OCI-M1 (cell line): ENCODE data around the gene TTLL7.
"Not testable (repeated sequence)": the region's sequence is repeated elsewhere in the genome, so short reads cannot be mapped to it uniquely, and the experiment has no call there.

Experiments used
- DNase-seq: peaks from one replicate; lab custom pipeline; 2025; lab: John Stamatoyannopoulos, UW

Gene TTLL7

GRCh38 chr1:83929184-83929583 lies 69.7 kb downstream of the TTLL7 start:
- no peak for DNase-seq

DNA sequence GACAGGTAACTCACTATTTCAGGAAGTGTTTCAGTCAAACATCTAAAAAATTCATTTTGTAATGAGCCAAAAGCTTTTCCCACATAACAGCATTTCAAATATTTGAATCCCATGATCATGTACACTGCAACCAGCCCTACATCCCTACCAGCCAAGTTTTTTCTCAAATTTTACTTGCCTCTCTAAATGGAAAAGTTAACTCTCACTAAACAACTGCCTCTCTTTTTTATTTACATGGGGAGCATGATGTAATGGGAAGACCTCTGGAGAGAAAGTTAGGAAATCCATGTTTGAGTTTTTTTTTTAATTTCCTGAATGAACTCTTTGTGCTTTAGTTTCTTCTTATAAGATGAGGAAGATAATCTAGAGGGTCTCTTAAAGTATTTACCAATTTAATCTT lies 70.5 kb downstream of the TTLL7 start:
- no peak for DNase-seq

- no peak for DNase-seq
Observed at GRCh38 chr1:83927701-83928100, 71.2 kb downstream of the TTLL7 start.

GRCh38 chr1:83927061-83927460 lies 71.9 kb downstream of the TTLL7 start:
- no peak for DNase-seq

- no peak for DNase-seq
Observed at GRCh38 chr1:83923553-83923952, 75.4 kb downstream of the TTLL7 start.

- no peak for DNase-seq
Observed at GRCh38 chr1:83922431-83922830, 76.5 kb downstream of the TTLL7 start.

DNA sequence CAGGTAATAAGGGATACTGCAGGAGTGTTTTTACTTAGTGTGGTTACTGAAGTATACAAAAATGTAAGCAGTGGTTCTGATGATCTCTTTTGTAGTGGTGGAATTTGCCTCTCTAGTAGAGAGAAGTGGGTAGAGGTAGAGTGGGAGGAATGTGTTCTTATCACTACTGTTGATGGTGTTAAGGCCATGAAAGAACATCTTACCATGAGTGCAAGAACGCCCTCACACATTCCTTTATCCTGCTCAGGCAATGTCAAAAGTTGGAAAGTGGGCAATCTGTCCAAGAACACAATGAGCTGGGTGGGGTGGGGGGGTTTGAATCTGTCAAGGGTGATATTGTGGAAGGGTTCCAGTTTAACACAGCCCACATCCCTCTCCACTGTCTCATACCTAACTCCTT lies 78.6 kb downstream of the TTLL7 start:
- DNase-seq, result no peak

- no peak for DNase-seq
Observed at GRCh38 chr1:83919872-83920271, 79.1 kb downstream of the TTLL7 start.

DNA sequence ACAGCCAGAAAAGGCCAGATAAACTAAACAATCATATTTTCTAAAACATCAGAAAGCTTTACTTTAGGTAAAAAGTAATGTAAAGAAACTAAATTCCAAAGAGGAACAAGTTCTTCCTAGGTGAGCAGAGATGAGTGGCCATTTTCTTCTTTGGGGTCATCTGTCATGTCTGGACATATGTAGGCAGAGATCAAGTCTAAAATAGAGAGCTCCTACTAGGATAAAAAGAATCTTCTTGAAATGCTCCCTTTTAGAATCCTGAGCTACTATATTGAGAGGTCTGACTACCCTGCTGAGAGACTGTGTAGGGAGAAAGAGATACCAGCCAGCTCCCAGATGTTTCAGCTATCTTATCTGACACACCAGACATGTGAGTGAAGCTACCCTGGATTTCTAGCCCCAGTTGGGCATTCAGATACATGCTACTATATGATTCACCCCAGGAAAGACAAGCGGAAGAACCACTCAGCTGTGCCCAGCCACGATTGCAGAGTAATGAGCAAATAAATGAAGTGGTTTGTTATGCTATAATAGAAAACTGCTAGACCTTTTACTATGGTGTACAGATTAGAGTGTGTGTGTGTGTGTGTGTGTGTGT lies 80.1 kb downstream of the TTLL7 start:
- peak; percentile 94 for DNase-seq

- no peak for DNase-seq
Observed at GRCh38 chr1:83917959-83918358, 81.0 kb downstream of the TTLL7 start.

DNA sequence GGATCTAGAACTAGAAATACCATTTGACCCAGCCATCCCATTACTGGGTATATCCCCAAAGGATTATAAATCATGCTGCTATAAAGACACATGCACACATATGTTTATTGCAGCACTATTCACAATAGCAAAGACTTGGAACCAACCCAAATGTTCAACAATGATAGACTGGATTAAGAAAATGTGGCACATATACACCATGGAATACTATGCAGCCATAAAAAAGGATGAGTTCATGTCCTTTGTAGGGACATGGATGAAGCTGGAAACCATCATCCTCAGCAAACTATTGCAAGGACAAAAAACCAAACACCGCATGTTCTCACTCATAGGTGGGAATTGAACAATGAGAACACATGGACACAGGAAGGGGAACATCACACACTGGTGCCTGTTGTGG lies 82.8 kb downstream of the TTLL7 start:
- not testable (repeated sequence) for DNase-seq

DNA sequence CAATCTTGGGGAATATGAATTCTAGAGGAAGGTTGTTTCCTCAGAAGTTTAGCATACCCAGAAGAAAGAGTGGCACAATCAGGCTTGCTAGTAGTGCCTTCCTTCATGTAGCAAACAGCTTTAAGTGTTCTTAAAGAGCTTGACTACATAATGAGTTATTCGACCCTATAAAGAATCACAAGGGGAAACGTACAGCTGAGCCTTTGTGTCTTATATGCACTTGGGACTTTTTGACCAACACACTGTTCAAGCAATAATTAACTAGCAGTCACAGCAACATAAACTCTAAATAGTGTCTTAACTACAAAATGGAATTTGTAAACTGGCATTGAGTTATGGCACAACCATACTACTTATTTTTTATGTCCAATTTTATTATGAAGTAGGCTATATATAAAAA lies 86.1 kb downstream of the TTLL7 start:
- DNase-seq, result no peak

DNA sequence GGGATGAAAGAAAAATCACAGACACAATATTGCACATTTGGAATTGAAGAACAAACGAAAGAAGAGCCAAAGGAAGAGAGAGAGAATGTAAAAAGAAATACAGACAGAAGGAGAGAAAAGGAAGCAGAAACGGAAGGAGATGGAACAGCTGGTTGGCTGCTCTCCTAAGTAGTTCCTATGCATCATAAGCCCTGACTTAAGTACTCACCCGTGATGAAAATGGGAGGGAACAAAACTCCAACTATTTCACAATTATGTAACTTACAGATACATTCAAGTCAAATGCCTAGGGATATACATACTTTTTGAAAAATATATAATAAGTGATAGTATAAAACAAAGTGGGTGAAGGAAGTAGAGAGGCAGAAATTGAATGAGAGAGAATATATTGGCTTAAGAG lies 88.5 kb downstream of the TTLL7 start:
- no peak for DNase-seq

DNA sequence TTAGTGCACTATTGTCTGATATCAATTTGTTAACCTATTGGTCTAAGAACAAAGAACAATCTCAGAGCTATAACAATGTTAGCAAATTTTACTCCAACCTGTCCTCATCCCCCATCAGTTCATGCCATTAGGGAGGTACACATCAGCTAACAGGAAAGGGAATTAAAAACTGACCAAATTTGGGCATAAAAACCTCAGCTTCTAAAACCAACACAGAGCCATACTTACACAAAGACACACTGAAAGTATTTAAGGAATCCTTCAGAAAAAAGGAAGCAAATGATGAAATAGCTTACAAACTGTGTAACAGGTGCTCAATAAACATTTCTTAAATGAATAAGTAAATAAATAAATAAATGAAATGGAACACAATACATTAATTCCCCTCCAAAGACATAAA lies 89.2 kb downstream of the TTLL7 start:
- DNase-seq, result peak; percentile 26

DNA sequence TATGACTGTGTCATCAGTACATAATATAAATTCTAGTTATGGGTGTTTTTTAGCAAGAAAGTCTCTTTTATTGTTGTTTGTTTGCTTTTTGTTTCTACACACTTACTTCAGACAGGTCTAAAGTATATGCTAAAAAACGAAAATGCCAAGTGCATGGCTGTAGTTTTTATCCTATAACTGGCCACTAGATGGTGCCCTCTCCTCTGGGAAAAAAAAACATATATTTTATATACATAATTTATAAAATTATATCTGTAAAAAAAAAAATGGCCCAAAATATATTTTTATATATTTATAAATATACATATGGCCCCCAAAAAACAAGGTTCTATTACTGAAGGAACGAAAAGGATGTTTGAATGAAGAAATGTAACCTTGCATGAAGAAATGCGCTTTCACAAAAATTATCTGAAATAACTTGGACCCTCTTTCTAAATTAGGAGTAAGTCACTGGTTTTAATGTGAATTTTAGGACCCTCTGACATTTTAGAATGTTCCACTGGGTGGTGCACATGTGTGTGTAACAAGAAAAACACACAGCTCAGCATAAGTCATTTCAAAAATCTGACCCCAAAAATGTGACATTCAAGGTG lies 93.5 kb downstream of the TTLL7 start:
- peak; percentile 68 for DNase-seq

GRCh38 chr1:83901547-83902155 lies 97.3 kb downstream of the TTLL7 start:
- peak; percentile 51 for DNase-seq

- peak; percentile 27 for DNase-seq
Observed at GRCh38 chr1:83900524-83900923, 98.4 kb downstream of the TTLL7 start.

DNA sequence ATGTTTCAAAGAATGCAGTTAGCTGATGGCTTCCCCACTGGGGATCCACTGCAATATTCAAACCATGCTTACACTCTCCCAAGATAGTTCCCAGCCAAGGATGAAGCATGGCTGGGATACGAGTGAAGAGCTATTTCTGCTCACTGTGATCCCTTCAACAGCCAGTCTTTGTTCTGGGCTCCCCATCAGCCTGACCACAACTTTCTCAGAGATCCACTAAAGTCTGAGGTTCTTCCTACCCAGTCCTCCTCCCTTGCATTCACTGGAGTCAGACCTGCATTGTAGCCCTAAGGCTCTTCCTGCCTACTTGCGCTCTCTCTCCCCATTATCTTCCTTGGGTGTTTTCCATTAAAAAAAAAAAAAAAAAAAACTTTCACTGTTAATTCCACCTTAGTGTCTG lies 101.4 kb downstream of the TTLL7 start:
- DNase-seq, result no peak

DNA sequence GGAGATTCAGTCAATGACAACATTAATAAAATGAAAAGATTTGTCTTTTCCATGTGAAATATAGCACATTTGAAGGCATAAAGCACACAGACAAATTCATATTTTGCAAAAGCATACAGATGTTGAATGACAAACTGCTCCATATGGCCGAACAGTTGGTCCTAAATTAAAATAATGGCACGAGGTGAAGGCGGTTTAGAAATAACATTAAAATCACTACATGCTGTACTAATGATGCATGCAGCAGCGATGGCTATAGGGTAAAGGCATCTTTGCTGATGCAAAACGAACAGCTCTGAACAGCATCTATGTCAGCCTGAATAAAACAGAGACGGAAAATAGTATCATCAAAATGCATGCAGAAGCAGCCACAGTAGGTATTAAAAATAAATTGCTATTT lies 102.6 kb downstream of the TTLL7 start:
- no peak for DNase-seq

DNA sequence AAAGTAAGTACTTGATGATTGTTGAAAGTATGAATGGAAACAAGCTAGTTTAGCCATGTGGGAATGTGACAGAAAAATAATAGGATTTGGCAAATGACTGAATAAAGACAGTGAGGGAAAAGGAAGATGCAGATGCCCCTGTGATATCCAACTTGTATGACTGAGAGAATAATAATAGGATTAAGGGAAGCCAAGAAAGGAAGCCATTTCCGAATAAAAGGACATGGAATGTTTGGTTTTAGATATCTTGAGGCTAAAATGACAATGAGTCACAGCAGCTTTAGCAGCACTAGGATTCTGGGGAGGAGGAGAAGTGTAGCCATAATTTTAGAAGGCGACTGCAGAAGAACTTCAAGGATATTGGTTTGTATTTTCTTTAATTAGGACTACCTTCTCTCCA lies 109.2 kb downstream of the TTLL7 start:
- no peak for DNase-seq

GRCh38 chr1:83887483-83887882 lies 111.4 kb downstream of the TTLL7 start:
- DNase-seq, result no peak

GRCh38 chr1:83883979-83884378 lies 115.0 kb downstream of the TTLL7 start:
- no peak for DNase-seq

- peak; percentile 84 for DNase-seq
Observed at GRCh38 chr1:83882906-83883305, 116.0 kb downstream of the TTLL7 start.

GRCh38 chr1:83872515-83872914 lies 126.4 kb downstream of the TTLL7 start:
- no peak for DNase-seq
